HepG2 (cell line): ENCODE results near the gene AP4E1. TPM values are rescaled to one million over a fixed set of nuclear protein-coding genes. Genes with fewer than 3 reads are reported as not detected.

Source experiments
- ATAC-seq: fragments of 200-7000 bp; cut with Tn5 transposase; 3 replicates; pipeline ENCODE4 v1.9.1; 2020; ENCODE audit warnings: mild to moderate bottlenecking, moderate library complexity
- BruUV-seq: library from RNA; stranded (reverse); fragments of 400-500 nt; replicated peaks from 2 replicates; lab custom pipeline; 2021; lab: Mats Ljungman, UMichigan
- CTCF ChIA-PET: fragments of 300-600 bp; formaldehyde crosslinking; extraction: SDS; loops from one replicate; lab custom pipeline; 2021; ENCODE audit warnings: low total read pairs, inconsistent platforms, low intra/inter-chr PET ratio; lab: Yijun Ruan, JAX
- POLR2A ChIA-PET: fragments of 350-600 bp; sonication (Branson Sonifier 250); formaldehyde crosslinking; loops from one replicate; lab custom pipeline; 2020; ENCODE audit warnings: antibody characterized with exemption, inconsistent platforms; lab: Yijun Ruan, JAX
- DNase-seq: peaks from one replicate; pipeline ENCODE4 v3.0.0-alpha.2; 2015; ENCODE audit warnings: low spot score
- FAIRE-seq: peaks from 3 replicates; lab custom pipeline; 2011; peaks lifted over from hg19 to GRCh38; lab: Jason Lieb, UNC
- H2AFZ ChIP-seq: one replicate; pipeline ENCODE4 v1.6.1; 2011; ENCODE audit warnings: low read length, inconsistent platforms
- H3K27ac ChIP-seq: fragments of 300-600 bp; 3 replicates; pipeline ENCODE4 v1.8.0; 2011; ENCODE audit warnings: mixed run types, mild to moderate bottlenecking, mixed read lengths, low read length, inconsistent platforms; ENCODE audit not compliant: insufficient read depth; ENCODE audit errors: extremely low read length
- H3K27me3 ChIP-seq, 2 experiments: fragments of 200-600 bp in 1 of 2; 2 replicates in 1 of 2; 3 replicates in 1 of 2; pipeline versions ENCODE4 v1.6.0 to v1.8.0; 2011; ENCODE audit warnings: low read length in 2 of 2, mild to moderate bottlenecking in 2 of 2, moderate library complexity in 2 of 2, inconsistent platforms in 1 of 2; ENCODE audit not compliant: insufficient read depth in 2 of 2, control insufficient read depth in 1 of 2
- H3K36me3 ChIP-seq, 2 experiments: fragments of 200-600 bp in 1 of 2; replicated peaks in 1 of 2; 2 replicates in 1 of 2; 3 replicates in 1 of 2; pipeline versions ENCODE4 v1.5.1 to v1.8.0; 2011; ENCODE audit warnings: low read length in 2 of 2, inconsistent platforms in 1 of 2; ENCODE audit not compliant: insufficient read depth in 2 of 2, control insufficient read depth in 1 of 2
- H3K4me1 ChIP-seq: 2 replicates; pipeline ENCODE4 v1.5.1; 2012; ENCODE audit warnings: low read length, inconsistent platforms; ENCODE audit not compliant: insufficient read depth
- H3K4me2 ChIP-seq: 2 replicates; pipeline ENCODE4 v1.6.0; 2011; ENCODE audit warnings: low read depth, low read length, inconsistent platforms
- H3K4me3 ChIP-seq, 3 experiments: fragments of 200-600 bp in 1 of 3; sonication (generic), shearing (Covaris generic) in 1 of 3; replicated peaks in 1 of 3; 2 replicates each; pipeline ENCODE4 v1.5.1; 2011 to 2016; ENCODE audit warnings: low read length in 3 of 3, inconsistent platforms in 2 of 3, low read depth in 2 of 3, mild to moderate bottlenecking in 2 of 3, control low read depth in 1 of 3, mixed read lengths in 1 of 3; ENCODE audit not compliant: insufficient read depth in 1 of 3
- H3K79me2 ChIP-seq: one replicate; pipeline ENCODE4 v1.6.1; 2011; ENCODE audit warnings: low read length, inconsistent platforms; ENCODE audit not compliant: insufficient read depth
- H3K9ac ChIP-seq: 2 replicates; pipeline ENCODE4 v1.6.0; 2011; ENCODE audit warnings: mild to moderate bottlenecking, low read depth, low read length, inconsistent platforms; ENCODE audit not compliant: insufficient read depth
- H3K9me3 ChIP-seq: 2 replicates; pipeline ENCODE4 v1.5.1; 2012; ENCODE audit warnings: mild to moderate bottlenecking, low read length
- H4K20me1 ChIP-seq: 2 replicates; pipeline ENCODE4 v1.6.0; 2011; ENCODE audit warnings: inconsistent platforms, mild to moderate bottlenecking, low read length, moderate library complexity; ENCODE audit not compliant: insufficient read depth
- AGO1 ChIP-seq: fragments of 200-400 bp; formaldehyde crosslinking; IDR thresholded peaks from 2 replicates; pipeline ENCODE4 v1.6.1; 2017; ENCODE audit warnings: mild to moderate bottlenecking, low read depth, low read length, moderate library complexity; ENCODE audit not compliant: poor library complexity, severe bottlenecking
- DNMT1 ChIP-seq: sonication (generic); formaldehyde crosslinking; IDR thresholded peaks from 2 replicates; pipeline ENCODE4 v1.5.1; 2020; ENCODE audit warnings: mild to moderate bottlenecking, missing genetic modification reagents
- ONECUT2 ChIP-seq: sonication (generic); formaldehyde crosslinking; IDR thresholded peaks from 2 replicates; pipeline ENCODE4 v1.4.0; 2020; ENCODE audit warnings: missing genetic modification reagents
- RFX3 ChIP-seq: IDR thresholded peaks from 2 replicates; pipeline ENCODE4 v1.6.1; 2016; ENCODE audit warnings: missing biosample characterization, missing genetic modification reagents
- RORA ChIP-seq: sonication (generic); formaldehyde crosslinking; IDR thresholded peaks from 2 replicates; pipeline ENCODE4 v1.5.0; 2020; ENCODE audit warnings: mild to moderate bottlenecking, missing genetic modification reagents, moderate library complexity
- TSC22D2 ChIP-seq: sonication (generic); formaldehyde crosslinking; IDR thresholded peaks from 2 replicates; pipeline ENCODE4 v1.5.1; 2020; ENCODE audit warnings: missing genetic modification reagents, mild to moderate bottlenecking, borderline replicate concordance
- ZBTB40 ChIP-seq, 2 experiments: fragments of 450-650 bp in 1 of 2; sonication (generic) in 1 of 2; formaldehyde crosslinking in 1 of 2; IDR thresholded peaks; 2 replicates each; pipeline versions ENCODE4 v1.6.1 to v1.8.0; 2016 to 2022; ENCODE audit warnings: antibody characterized with exemption in 1 of 2, mild to moderate bottlenecking in 1 of 2, missing genetic modification reagents in 1 of 2
- ZKSCAN1 ChIP-seq: fragments of 150-350 bp; IDR thresholded peaks from 2 replicates; pipeline ENCODE4 v1.6.1; 2014; ENCODE audit warnings: low read length
- ZNF354B ChIP-seq: sonication (generic); formaldehyde crosslinking; IDR thresholded peaks from 2 replicates; pipeline ENCODE4 v1.8.0; 2022; ENCODE audit warnings: mild to moderate bottlenecking, missing genetic modification reagents
- ZNF598 ChIP-seq: sonication (generic); formaldehyde crosslinking; IDR thresholded peaks from 2 replicates; pipeline ENCODE4 v1.5.1; 2020; ENCODE audit warnings: mild to moderate bottlenecking, missing genetic modification reagents, borderline replicate concordance
- WGBS: methylation state at CpG from one replicate; pipeline ENCODE4 v1.1.6; 2017; ENCODE audit warnings: low lambda C conversion rate; 5-methylcytosine and 5-hydroxymethylcytosine counted together
- in situ Hi-C: cut with HindIII; loops from 2 replicates; pipeline ENCODE4 v1.10.0; 2017; ENCODE audit warnings: low pct_unique_long_range_greater_than_20kb; ENCODE audit not compliant: extremely low pct_ligation_motif_present
- intact Hi-C: fragments of 100-400 bp; cut with micrococcal nuclease; formaldehyde crosslinking; loops from one replicate; pipeline ENCODE4 v1.10.0; 2022; ENCODE audit not compliant: unreplicated experiment
- polyA plus RNA-seq, 8 experiments: library from polyadenylated mRNA; depleted of rRNA in 3 of 8; stranded (reverse) in 7 of 8; unstranded in 1 of 8; fragments of >200 nt; fragmentation: Illumina TruSeq in 4 of 8; extraction: Trizol in 4 of 8; gene quantifications; 2 replicates each; pipeline versions ENCODE4 v1.2.1 to v1.2.3, GENCODE V29; 2011 to 2016; ENCODE audit warnings: low read depth in 4 of 8, missing spikeins in 1 of 8, mixed read lengths in 1 of 8; ENCODE audit not compliant: insufficient read depth in 1 of 8
- total RNA-seq, 5 experiments: library from RNA; depleted of rRNA; stranded (reverse); fragments of >200 nt; fragmentation: Illumina TruSeq; extraction: Trizol; gene quantifications; 2 replicates each; pipeline ENCODE4 v1.2.3, GENCODE V29; 2016; ENCODE audit warnings: low read depth in 1 of 5
- TF ChIP-seq, protein P1 (sequence below): sonication (generic); formaldehyde crosslinking; IDR thresholded peaks from 2 replicates; pipeline ENCODE4 v1.4.0; 2020; ENCODE audit warnings: mild to moderate bottlenecking, missing genetic modification reagents, borderline replicate concordance

The AP4E1 gene
- total and polyA plus RNA-seq, 2 of the 13 experiments (the other 11 are each of a cell fraction or from before 2014, with no cell fraction given), result 2.2 to 7.8 TPM

GRCh38 chr15:51004103-51004551 lies 95.6 kb downstream of the AP4E1 start:
- Histone ChIP-seq H3K27ac (no peak overlapping the region), H3K4me2 (no peak overlapping the region), H3K9me3 (no peaks in the 10 kb centered on the region), H3K36me3 (peaks cover 0 to 7% of the 10 kb centered on the region in 2 experiments; a peak in 2 of 5 replicates), H3K27me3 (no peaks in the 10 kb centered on the region), H2AFZ (no peak overlapping the region), H3K79me2 (no peaks in the 10 kb centered on the region), H3K4me1 (no peaks in the 10 kb centered on the region), H4K20me1 (no peaks in the 10 kb centered on the region), H3K4me3 (no peak overlapping the region), H3K9ac (no peak overlapping the region)
- in situ Hi-C loops (no loop called here), intact Hi-C loops (no loop called here)
- POLR2A ChIA-PET, result no interaction called here
- 79% methylated on average over 3 of the region's 3 CpGs for WGBS
- CTCF ChIA-PET, result no interaction called here
- FAIRE-seq (no peak), ATAC-seq (no peak), DNase-seq (no peak)
- no TSS peak for BruUV-seq
- no peak for TF ChIP-seq ZNF354B (CRISPR knock-in tag)
- TF ChIP-seq TSC22D2 (CRISPR knock-in tag), result no peak
- TF ChIP-seq ONECUT2 (CRISPR knock-in tag), result no peak
- TF ChIP-seq, protein P1, sequence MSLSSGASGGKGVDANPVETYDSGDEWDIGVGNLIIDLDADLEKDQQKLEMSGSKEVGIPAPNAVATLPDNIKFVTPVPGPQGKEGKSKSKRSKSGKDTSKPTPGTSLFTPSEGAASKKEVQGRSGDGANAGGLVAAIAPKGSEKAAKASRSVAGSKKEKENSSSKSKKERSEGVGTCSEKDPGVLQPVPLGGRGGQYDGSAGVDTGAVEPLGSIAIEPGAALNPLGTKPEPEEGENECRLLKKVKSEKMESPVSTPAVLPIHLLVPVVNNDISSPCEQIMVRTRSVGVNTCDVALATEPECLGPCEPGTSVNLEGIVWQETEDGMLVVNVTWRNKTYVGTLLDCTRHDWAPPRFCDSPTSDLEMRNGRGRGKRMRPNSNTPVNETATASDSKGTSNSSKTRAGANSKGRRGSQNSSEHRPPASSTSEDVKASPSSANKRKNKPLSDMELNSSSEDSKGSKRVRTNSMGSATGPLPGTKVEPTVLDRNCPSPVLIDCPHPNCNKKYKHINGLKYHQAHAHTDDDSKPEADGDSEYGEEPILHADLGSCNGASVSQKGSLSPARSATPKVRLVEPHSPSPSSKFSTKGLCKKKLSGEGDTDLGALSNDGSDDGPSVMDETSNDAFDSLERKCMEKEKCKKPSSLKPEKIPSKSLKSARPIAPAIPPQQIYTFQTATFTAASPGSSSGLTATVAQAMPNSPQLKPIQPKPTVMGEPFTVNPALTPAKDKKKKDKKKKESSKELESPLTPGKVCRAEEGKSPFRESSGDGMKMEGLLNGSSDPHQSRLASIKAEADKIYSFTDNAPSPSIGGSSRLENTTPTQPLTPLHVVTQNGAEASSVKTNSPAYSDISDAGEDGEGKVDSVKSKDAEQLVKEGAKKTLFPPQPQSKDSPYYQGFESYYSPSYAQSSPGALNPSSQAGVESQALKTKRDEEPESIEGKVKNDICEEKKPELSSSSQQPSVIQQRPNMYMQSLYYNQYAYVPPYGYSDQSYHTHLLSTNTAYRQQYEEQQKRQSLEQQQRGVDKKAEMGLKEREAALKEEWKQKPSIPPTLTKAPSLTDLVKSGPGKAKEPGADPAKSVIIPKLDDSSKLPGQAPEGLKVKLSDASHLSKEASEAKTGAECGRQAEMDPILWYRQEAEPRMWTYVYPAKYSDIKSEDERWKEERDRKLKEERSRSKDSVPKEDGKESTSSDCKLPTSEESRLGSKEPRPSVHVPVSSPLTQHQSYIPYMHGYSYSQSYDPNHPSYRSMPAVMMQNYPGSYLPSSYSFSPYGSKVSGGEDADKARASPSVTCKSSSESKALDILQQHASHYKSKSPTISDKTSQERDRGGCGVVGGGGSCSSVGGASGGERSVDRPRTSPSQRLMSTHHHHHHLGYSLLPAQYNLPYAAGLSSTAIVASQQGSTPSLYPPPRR (CRISPR knock-in tag), result no peak
- TF ChIP-seq AGO1, result no peak
- TF ChIP-seq ZKSCAN1, result no peak
- no peak for TF ChIP-seq RORA (CRISPR knock-in tag)
- TF ChIP-seq ZNF598, result no peak
- no peak for TF ChIP-seq ZBTB40 (IDR thresholded peaks at IDR 0.05)
- TF ChIP-seq ZBTB40 (CRISPR knock-in tag; IDR thresholded peaks at IDR 0.05), result no peak
- TF ChIP-seq RFX3, result no peak
- TF ChIP-seq DNMT1 (CRISPR knock-in tag), result no peak
